ENCODE results near the gene MEOX1. TPM values are rescaled to one million over a fixed set of nuclear protein-coding genes. Genes with fewer than 3 reads are reported as not detected.

The MEOX1 gene
- total RNA-seq, 1 donor: 6.0 TPM

GRCh38 chr17:43616029-43616351 lies 45.7 kb downstream of the MEOX1 start:
- no peak for DNase-seq (ENCODE audit: low read depth)
- no peak overlapping the region for H3K4me3 ChIP-seq (ENCODE audit: low read depth, low read length)
- TF ChIP-seq CTCF (IDR thresholded peaks at IDR 0.05; ENCODE audit: insufficient read depth, low read depth, low read length): no peak

- no peak for DNase-seq (ENCODE audit: low read depth)
- H3K4me3 ChIP-seq (ENCODE audit: low read depth, low read length): no peak overlapping the region
- no peak for TF ChIP-seq CTCF (IDR thresholded peaks at IDR 0.05; ENCODE audit: insufficient read depth, low read depth, low read length)
Observed at GRCh38 chr17:43615330-43616028, 46.2 kb downstream of the MEOX1 start.

- TF ChIP-seq CTCF (IDR thresholded peaks at IDR 0.05; ENCODE audit: insufficient read depth, low read depth, low read length): no peak
- no peak overlapping the region for H3K4me3 ChIP-seq (ENCODE audit: low read depth, low read length)
- DNase-seq (ENCODE audit: low read depth): no peak
Observed at GRCh38 chr17:43614561-43614960, 47.2 kb downstream of the MEOX1 start.

- DNase-seq (ENCODE audit: low read depth): no peak
- H3K4me3 ChIP-seq (ENCODE audit: low read depth, low read length): no peak overlapping the region
- no peak for TF ChIP-seq CTCF (IDR thresholded peaks at IDR 0.05; ENCODE audit: insufficient read depth, low read depth, low read length)
Observed at GRCh38 chr17:43613917-43614316, 47.8 kb downstream of the MEOX1 start.

GRCh38 chr17:43612515-43612914 lies 49.2 kb downstream of the MEOX1 start:
- DNase-seq (ENCODE audit: low read depth): no peak
- no peak overlapping the region for H3K4me3 ChIP-seq (ENCODE audit: low read depth, low read length)
- TF ChIP-seq CTCF (IDR thresholded peaks at IDR 0.05; ENCODE audit: insufficient read depth, low read depth, low read length): no peak

- no peak for TF ChIP-seq CTCF (IDR thresholded peaks at IDR 0.05; ENCODE audit: insufficient read depth, low read depth, low read length)
- H3K4me3 ChIP-seq (ENCODE audit: low read depth, low read length): no peak overlapping the region
- DNase-seq (ENCODE audit: low read depth): no peak
Observed at GRCh38 chr17:43611230-43611969, 50.3 kb downstream of the MEOX1 start.
